ENCODE results near the gene FOXJ2. TPM values are rescaled to one million over a fixed set of nuclear protein-coding genes. Genes with fewer than 3 reads are reported as not detected.
A peak's percentile ranks its signal among the peaks of the same experiment; 100 is the strongest.
"Not testable (repeated sequence)": the region's sequence is repeated elsewhere in the genome, so short reads cannot be mapped to it uniquely, and the experiment has no call there.

FOXJ2 gene
- total RNA-seq, 1 experiment from 2014 or later, result 6.9 TPM

DNA sequence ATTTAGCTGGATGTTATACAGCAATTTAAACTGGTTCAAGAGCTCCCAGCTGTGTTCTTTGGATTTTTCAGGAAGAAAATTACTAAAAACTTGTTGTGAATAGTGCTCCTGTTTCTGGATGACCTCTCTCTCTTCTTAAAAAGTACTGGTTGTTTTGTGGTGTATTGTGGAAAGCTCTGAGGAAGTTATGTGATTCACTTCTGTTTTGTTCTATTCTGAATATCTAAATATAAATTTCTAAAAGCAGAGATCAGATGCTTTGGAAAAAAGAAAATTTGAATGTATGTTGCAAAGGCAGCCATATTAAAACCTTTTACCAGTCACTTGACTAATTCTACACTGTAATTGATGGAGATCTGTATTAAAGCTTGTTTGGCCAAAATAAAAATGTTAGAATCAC lies 37.1 kb downstream of the FOXJ2 start:
- H3K27me3 ChIP-seq (ENCODE audit: control insufficient read depth, insufficient read depth, low read length), result no peaks in the 10 kb centered on the region

GRCh38 chr12:8071820-8072219 lies 39.3 kb downstream of the FOXJ2 start:
- H3K4me3 ChIP-seq (ENCODE audit: insufficient read depth, low read depth, low read length); H3K36me3 ChIP-seq (replicated peaks; ENCODE audit: control insufficient read depth, insufficient read depth, low read length); DNase-seq; H3K27me3 ChIP-seq (ENCODE audit: control insufficient read depth, insufficient read depth, low read length): not testable (repeated sequence)

More for the DNA sequence above, 37.1 kb downstream of the FOXJ2 start:
- DNase-seq, result no peak
- H3K36me3 ChIP-seq (replicated peaks; ENCODE audit: control insufficient read depth, insufficient read depth, low read length), result no peaks in the 10 kb centered on the region
- no peak overlapping the region for H3K4me3 ChIP-seq (ENCODE audit: insufficient read depth, low read depth, low read length)

- no peaks in the 10 kb centered on the region for H3K36me3 ChIP-seq (replicated peaks; ENCODE audit: control insufficient read depth, insufficient read depth, low read length)
- H3K4me3 ChIP-seq (ENCODE audit: insufficient read depth, low read depth, low read length), result no peak overlapping the region
- no peaks in the 10 kb centered on the region for H3K27me3 ChIP-seq (ENCODE audit: control insufficient read depth, insufficient read depth, low read length)
- no peak for DNase-seq
Observed at GRCh38 chr12:8075935-8076334, 43.4 kb downstream of the FOXJ2 start.

DNA sequence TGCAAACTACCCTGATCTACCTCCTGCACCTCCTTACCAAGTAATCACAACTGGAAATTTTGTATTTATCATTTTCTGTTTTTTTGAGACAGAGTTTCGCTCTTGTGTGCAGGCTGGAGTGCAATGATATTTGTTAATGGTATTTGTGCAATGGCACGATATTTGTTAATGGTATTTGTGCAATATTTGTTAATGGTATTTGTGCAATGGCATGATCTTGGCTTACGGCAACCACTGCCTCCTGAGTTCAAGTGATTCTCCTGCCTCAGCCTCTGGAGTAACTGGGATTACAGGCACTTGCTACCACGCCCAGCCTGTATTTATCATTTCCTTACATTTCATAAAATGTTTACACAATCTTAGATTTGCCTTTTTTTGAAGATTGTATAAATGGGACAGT lies 43.9 kb downstream of the FOXJ2 start:
- H3K36me3 ChIP-seq (replicated peaks; ENCODE audit: control insufficient read depth, insufficient read depth, low read length), result no peaks in the 10 kb centered on the region
- DNase-seq, result no peak
- H3K4me3 ChIP-seq (ENCODE audit: insufficient read depth, low read depth, low read length), result no peak overlapping the region
- no peaks in the 10 kb centered on the region for H3K27me3 ChIP-seq (ENCODE audit: control insufficient read depth, insufficient read depth, low read length)

DNA sequence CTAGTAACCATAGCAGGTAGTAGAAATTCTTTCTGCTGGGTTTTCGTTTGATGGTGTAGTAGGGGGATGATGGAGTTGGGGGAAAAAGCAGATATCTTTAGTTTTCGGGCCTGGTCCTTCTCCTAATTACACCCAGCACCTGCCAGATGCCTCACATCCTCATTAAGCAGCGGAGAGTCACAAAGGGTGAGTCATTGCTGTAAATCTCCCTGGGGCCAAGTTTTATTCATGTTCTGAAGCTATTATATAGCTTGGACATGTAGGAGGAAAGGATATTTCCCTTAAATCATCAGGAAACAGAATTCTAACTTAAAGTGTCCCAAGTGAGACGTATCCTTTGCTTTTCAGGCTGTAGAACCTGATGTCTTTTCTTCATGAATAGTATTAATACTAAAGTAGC lies 44.7 kb downstream of the FOXJ2 start:
- no peak for DNase-seq
- Histone ChIP-seq H3K27me3 (ENCODE audit: control insufficient read depth, insufficient read depth, low read length) (no peaks in the 10 kb centered on the region), H3K4me3 (ENCODE audit: insufficient read depth, low read depth, low read length) (no peak overlapping the region), H3K36me3 (replicated peaks; ENCODE audit: control insufficient read depth, insufficient read depth, low read length) (no peaks in the 10 kb centered on the region)

DNA sequence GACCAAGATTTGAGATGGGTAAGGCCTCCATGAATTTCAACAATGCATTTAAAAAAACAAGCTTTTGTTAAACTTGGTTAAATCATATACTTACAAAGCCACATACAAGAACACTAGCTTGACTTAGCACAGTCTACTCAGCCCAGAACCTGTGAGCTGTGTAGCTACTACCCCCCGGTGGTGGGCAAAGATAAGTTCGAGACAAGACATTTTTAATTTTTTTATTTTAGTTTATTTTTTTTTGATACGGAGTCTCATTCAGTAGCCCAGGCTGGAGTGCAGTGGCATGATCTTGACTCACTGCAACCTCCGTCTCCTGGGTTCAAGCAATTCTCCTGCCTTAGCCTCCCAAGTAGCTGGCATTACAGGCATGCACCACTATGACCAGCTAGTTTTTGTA lies 45.9 kb downstream of the FOXJ2 start:
- H3K36me3 ChIP-seq (replicated peaks; ENCODE audit: control insufficient read depth, insufficient read depth, low read length), result no peaks in the 10 kb centered on the region
- DNase-seq, result peak; percentile 52
- H3K4me3 ChIP-seq (ENCODE audit: insufficient read depth, low read depth, low read length), result no peak overlapping the region
- H3K27me3 ChIP-seq (ENCODE audit: control insufficient read depth, insufficient read depth, low read length), result no peaks in the 10 kb centered on the region

GRCh38 chr12:8078916-8079315 lies 46.4 kb downstream of the FOXJ2 start:
- Histone ChIP-seq H3K27me3 (ENCODE audit: control insufficient read depth, insufficient read depth, low read length) (no peaks in the 10 kb centered on the region), H3K36me3 (replicated peaks; ENCODE audit: control insufficient read depth, insufficient read depth, low read length) (no peaks in the 10 kb centered on the region)

DNA sequence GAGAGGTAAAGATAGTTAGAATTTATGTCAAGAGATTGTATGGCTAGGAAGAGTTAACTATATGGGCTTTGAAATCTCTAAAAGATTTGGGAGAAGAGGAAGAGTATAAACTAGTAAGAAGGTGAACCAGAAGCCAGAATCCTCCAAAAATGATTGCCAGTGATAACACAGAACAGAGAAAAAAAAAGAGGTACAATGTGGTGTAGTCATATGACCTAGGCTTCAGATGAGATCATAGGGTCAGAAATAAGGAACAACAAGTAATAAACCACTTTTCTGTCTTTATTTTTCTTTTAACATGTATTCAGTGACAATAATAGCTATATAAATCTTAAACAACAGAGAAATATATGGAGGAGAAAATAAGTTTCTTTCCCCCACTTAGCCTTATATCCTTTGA lies 47.6 kb downstream of the FOXJ2 start:
- Histone ChIP-seq H3K4me3 (ENCODE audit: insufficient read depth, low read depth, low read length) (no peak overlapping the region), H3K36me3 (replicated peaks; ENCODE audit: control insufficient read depth, insufficient read depth, low read length) (no peaks in the 10 kb centered on the region), H3K27me3 (ENCODE audit: control insufficient read depth, insufficient read depth, low read length) (no peaks in the 10 kb centered on the region)
- DNase-seq, result no peak

More at GRCh38 chr12:8078916-8079315, 46.4 kb downstream of the FOXJ2 start:
- no peak for DNase-seq
- no peak overlapping the region for H3K4me3 ChIP-seq (ENCODE audit: insufficient read depth, low read depth, low read length)

DNA sequence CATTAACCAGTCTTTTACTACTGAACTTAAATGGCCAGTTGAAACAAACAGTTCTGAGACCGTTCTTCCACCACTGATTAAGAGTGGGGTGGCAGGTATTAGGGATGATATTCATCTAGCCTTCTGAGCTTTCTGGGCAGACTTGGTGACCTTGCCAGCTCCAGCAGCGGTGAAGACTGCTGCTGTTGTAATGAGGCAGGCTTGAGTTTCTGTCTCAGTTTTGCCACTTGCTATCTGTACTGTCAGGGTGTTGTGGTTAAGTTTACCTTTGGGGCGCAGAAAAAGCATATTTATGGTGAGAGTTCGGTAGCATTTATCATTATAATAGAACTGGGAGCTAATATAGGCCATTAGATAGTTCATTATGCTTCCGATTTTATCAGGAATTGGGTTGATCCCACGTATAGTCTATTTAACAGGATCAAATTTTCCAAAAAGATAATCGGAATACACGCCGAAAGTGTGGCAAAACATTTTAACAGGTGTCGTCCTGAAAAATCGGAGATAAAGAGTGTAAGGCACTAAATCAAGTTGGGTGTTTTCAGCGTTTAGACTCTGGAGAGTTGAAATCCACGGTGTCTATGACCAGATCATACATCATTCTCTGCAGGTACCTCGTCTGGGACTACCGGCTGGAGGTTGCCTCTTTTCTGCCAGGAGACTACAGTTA lies 48.9 kb downstream of the FOXJ2 start:
- H3K27me3 ChIP-seq (ENCODE audit: control insufficient read depth, insufficient read depth, low read length), result no peaks in the 10 kb centered on the region
- H3K36me3 ChIP-seq (replicated peaks; ENCODE audit: control insufficient read depth, insufficient read depth, low read length), result no peaks in the 10 kb centered on the region
- no peak for DNase-seq
- peak overlapping the region; percentile 81 for H3K4me3 ChIP-seq (ENCODE audit: insufficient read depth, low read depth, low read length)

GRCh38 chr12:8082808-8083100 lies 50.2 kb downstream of the FOXJ2 start:
- Histone ChIP-seq H3K36me3 (replicated peaks; ENCODE audit: control insufficient read depth, insufficient read depth, low read length) (no peaks in the 10 kb centered on the region), H3K4me3 (ENCODE audit: insufficient read depth, low read depth, low read length) (peak overlapping the region; percentile 81), H3K27me3 (ENCODE audit: control insufficient read depth, insufficient read depth, low read length) (no peaks in the 10 kb centered on the region)
- no peak for DNase-seq

GRCh38 chr12:8084351-8084750 lies 51.8 kb downstream of the FOXJ2 start:
- not testable (repeated sequence) for H3K36me3 ChIP-seq (replicated peaks; ENCODE audit: control insufficient read depth, insufficient read depth, low read length); H3K4me3 ChIP-seq (ENCODE audit: insufficient read depth, low read depth, low read length)

DNA sequence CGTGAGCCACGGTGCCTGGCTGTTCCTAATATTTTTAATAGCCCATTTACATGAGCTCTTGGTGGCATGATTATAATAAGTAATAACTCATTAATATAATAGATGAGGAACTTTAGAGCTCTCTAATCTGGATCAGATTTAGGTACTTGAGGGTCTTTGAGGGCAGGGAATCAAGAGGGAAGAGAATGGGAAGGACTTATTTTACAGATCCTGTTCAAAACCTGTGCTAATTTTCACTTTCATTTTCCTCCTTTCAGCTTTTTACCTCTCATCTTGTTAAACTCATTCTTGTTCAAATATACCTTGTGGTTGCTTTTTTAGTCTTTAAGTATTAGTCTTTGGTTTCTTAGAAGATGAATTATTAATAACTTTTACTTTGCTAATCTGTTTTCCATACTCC lies 55.1 kb downstream of the FOXJ2 start:
- no peaks in the 10 kb centered on the region; the same call in none of the 2 replicates for H3K36me3 ChIP-seq (replicated peaks; ENCODE audit: control insufficient read depth, insufficient read depth, low read length)
- no peak for DNase-seq
- H3K27me3 ChIP-seq (ENCODE audit: control insufficient read depth, insufficient read depth, low read length), result no peaks in the 10 kb centered on the region
- H3K4me3 ChIP-seq (ENCODE audit: insufficient read depth, low read depth, low read length), result no peak overlapping the region

More at GRCh38 chr12:8084351-8084750, 51.8 kb downstream of the FOXJ2 start:
- H3K27me3 ChIP-seq (ENCODE audit: control insufficient read depth, insufficient read depth, low read length); DNase-seq: not testable (repeated sequence)

DNA sequence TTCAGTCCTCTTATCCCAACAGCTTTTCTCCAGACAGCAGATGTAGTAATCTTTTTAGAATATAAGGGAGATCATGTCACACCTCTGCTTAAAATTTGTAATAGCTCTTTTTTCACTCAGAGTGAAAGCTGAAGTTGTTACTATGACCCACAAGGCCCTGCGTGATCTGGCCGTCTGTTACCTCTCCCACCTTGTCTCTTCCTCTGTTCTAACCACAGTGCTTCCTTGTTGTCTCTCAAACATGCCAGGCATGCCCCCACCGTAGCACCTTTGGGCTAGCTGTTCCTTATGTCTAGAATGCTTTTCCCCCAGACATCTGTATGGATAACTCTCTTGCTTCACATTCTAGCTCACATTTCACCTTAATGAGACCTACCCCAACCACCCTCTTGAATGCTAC lies 56.1 kb downstream of the FOXJ2 start:
- DNase-seq, result no peak
- Histone ChIP-seq H3K4me3 (ENCODE audit: insufficient read depth, low read depth, low read length) (no peak overlapping the region), H3K27me3 (ENCODE audit: control insufficient read depth, insufficient read depth, low read length) (no peaks in the 10 kb centered on the region), H3K36me3 (replicated peaks; ENCODE audit: control insufficient read depth, insufficient read depth, low read length) (no peaks in the 10 kb centered on the region; the same call in none of the 2 replicates)

DNA sequence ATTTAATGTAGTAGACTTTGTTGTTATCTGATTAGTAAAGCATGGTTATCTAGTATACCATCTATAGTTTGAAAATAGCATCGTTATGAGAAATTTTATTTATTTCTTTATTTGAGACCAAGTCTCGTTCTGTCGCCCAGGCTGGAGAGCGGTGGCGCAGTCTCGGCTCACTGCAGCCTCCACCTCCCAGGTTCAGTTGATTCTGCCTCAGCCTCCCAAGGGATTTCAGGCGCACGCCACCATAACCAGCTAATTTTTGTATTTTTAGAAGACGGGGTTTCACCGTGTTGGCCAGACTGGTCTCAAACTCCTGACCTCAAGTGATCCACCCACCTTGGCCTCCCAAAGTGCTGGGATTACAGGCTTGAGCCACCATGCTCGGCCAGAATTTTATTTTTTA lies 56.8 kb downstream of the FOXJ2 start:
- not testable (repeated sequence) for DNase-seq; H3K4me3 ChIP-seq (ENCODE audit: insufficient read depth, low read depth, low read length); H3K36me3 ChIP-seq (replicated peaks; ENCODE audit: control insufficient read depth, insufficient read depth, low read length); H3K27me3 ChIP-seq (ENCODE audit: control insufficient read depth, insufficient read depth, low read length)

- DNase-seq, result no peak
- Histone ChIP-seq H3K36me3 (replicated peaks; ENCODE audit: control insufficient read depth, insufficient read depth, low read length) (peaks cover 2% of the 10 kb centered on the region), H3K4me3 (ENCODE audit: insufficient read depth, low read depth, low read length) (no peak overlapping the region), H3K27me3 (ENCODE audit: control insufficient read depth, insufficient read depth, low read length) (no peaks in the 10 kb centered on the region)
Observed at GRCh38 chr12:8089716-8090115, 57.2 kb downstream of the FOXJ2 start.

- H3K36me3 ChIP-seq (replicated peaks; ENCODE audit: control insufficient read depth, insufficient read depth, low read length), result peaks cover 6% of the 10 kb centered on the region
- H3K4me3 ChIP-seq (ENCODE audit: insufficient read depth, low read depth, low read length), result no peak overlapping the region
- H3K27me3 ChIP-seq (ENCODE audit: control insufficient read depth, insufficient read depth, low read length), result no peaks in the 10 kb centered on the region
- no peak for DNase-seq
Observed at GRCh38 chr12:8093291-8093690, 60.8 kb downstream of the FOXJ2 start.

Measured in H7 (cell line).